Esophagus (tissue), 2 donors: ENCODE measurements around the gene HPCAL4. TPM values are rescaled to one million over a fixed set of nuclear protein-coding genes. Genes with fewer than 3 reads are reported as not detected.

ENCODE experiments used
- H3K27ac ChIP-seq, 2 donors: one replicate each; pipeline ENCODE4 v1.5.1; 2013; ENCODE audit warnings: low read depth in 2 of 2, mild to moderate bottlenecking in 2 of 2, inconsistent platforms in 1 of 2, low read length in 1 of 2, moderate library complexity in 1 of 2
- H3K27me3 ChIP-seq, 2 donors: one replicate each; pipeline ENCODE4 v1.6.1; 2013; ENCODE audit warnings: low read length in 2 of 2, control low read depth in 1 of 2, mild to moderate bottlenecking in 1 of 2; ENCODE audit not compliant: insufficient read depth in 2 of 2, control insufficient read depth in 1 of 2
- H3K36me3 ChIP-seq, 2 donors: one replicate each; pipeline ENCODE4 v1.6.1; 2013; ENCODE audit warnings: low read length in 1 of 2; ENCODE audit not compliant: control insufficient read depth in 2 of 2, insufficient read depth in 2 of 2
- H3K4me1 ChIP-seq, 2 donors: one replicate each; pipeline ENCODE4 v1.6.1; 2013; ENCODE audit warnings: low read length in 1 of 2; ENCODE audit not compliant: control insufficient read depth in 2 of 2, insufficient read depth in 2 of 2
- H3K4me3 ChIP-seq, 2 donors: one replicate each; pipeline ENCODE4 v1.5.1; 2013; ENCODE audit warnings: low read length in 2 of 2, mild to moderate bottlenecking in 2 of 2, low read depth in 1 of 2, moderate library complexity in 1 of 2
- H3K9me3 ChIP-seq, 2 donors: one replicate each; pipeline ENCODE4 v1.6.1; 2013; ENCODE audit warnings: mild to moderate bottlenecking in 2 of 2, low read depth in 1 of 2, low read length in 1 of 2, moderate library complexity in 1 of 2; ENCODE audit not compliant: control insufficient read depth in 2 of 2, insufficient read depth in 1 of 2
- WGBS, 2 donors: extraction: QIAGEN DNeasy Blood & Tissue Kit; methylation state at CpG; one replicate each; pipeline ENCODE4 v1.1.7; 2013; 5-methylcytosine and 5-hydroxymethylcytosine counted together
- polyA plus RNA-seq, 2 donors: library from polyadenylated mRNA; stranded (reverse); fragments of 200-250 nt; gene quantifications; one replicate each; pipeline ENCODE4 v1.2.3, GENCODE V29; 2013
- donor health status: healthy with polysubstance abuse.
- donor health status: Bipolar disorder and iron deficiency.

HPCAL4 gene
- polyA plus RNA-seq, 2 donors = 0.02 to 0.04 TPM

- H3K27me3 ChIP-seq = peaks cover 0 to 4% of the 10 kb centered on the region in 2 donors
- H3K4me3 ChIP-seq = peak within 1 kb of the TSS; percentile 10 to 42
- H3K36me3 ChIP-seq = no peaks in the 10 kb centered on the region
- WGBS, 2 donors = 3 to 4% methylated on average over 54 to 55 of the region's 55 CpGs
- peaks cover 3 to 5% of the 10 kb centered on the region in 2 donors for H3K4me1 ChIP-seq
- peaks cover 0 to 3% of the 10 kb centered on the region in 2 donors for H3K9me3 ChIP-seq
- H3K27ac ChIP-seq = no peak within 1 kb of the TSS
Measured at GRCh38 chr1:39671793-39672550, 19.3 kb downstream of the HPCAL4 start, which contains the start of gene NT5C1A. Gene NT5C1A, minus strand, starts transcription at chr1:39672107. Its CDS starts 69 bp downstream, at chr1:39672038.

- H3K27ac ChIP-seq = no peak overlapping the region
- H3K27me3 ChIP-seq = peaks cover 0 to 4% of the 10 kb centered on the region in 2 donors
- H3K9me3 ChIP-seq = peaks cover 0 to 3% of the 10 kb centered on the region in 2 donors
- no peaks in the 10 kb centered on the region for H3K36me3 ChIP-seq
- H3K4me3 ChIP-seq = peak overlapping the region; percentile 10 to 42
- WGBS, 2 donors = 3% methylated on average over 26 of the region's 26 CpGs
- H3K4me1 ChIP-seq = peaks cover 3 to 5% of the 10 kb centered on the region in 2 donors
Measured at GRCh38 chr1:39671433-39671792, 19.8 kb downstream of the HPCAL4 start.

- 44 to 60% methylated on average over 1 of the region's 1 CpG for WGBS, 2 donors
Measured at GRCh38 chr1:39670689-39671088, 20.5 kb downstream of the HPCAL4 start.

GRCh38 chr1:39668894-39669293 lies 22.3 kb downstream of the HPCAL4 start:
- H3K27me3 ChIP-seq = peaks cover 0 to 4% of the 10 kb centered on the region in 2 donors
- 92% methylated on average over 3 of the region's 3 CpGs for WGBS, 2 donors
- H3K4me3 ChIP-seq = no peak overlapping the region
- no peak overlapping the region for H3K27ac ChIP-seq
- no peaks in the 10 kb centered on the region for H3K36me3 ChIP-seq
- H3K4me1 ChIP-seq = peaks cover 3 to 5% of the 10 kb centered on the region in 2 donors
- H3K9me3 ChIP-seq = peaks cover 0 to 3% of the 10 kb centered on the region in 2 donors

More at GRCh38 chr1:39670689-39671088, 20.5 kb downstream of the HPCAL4 start:
- Histone ChIP-seq H3K27ac (no peak overlapping the region), H3K4me1 (peaks cover 3 to 5% of the 10 kb centered on the region in 2 donors), H3K27me3 (peaks cover 0 to 4% of the 10 kb centered on the region in 2 donors), H3K9me3 (peaks cover 0 to 3% of the 10 kb centered on the region in 2 donors), H3K36me3 (no peaks in the 10 kb centered on the region), H3K4me3 (no peak overlapping the region)

DNA sequence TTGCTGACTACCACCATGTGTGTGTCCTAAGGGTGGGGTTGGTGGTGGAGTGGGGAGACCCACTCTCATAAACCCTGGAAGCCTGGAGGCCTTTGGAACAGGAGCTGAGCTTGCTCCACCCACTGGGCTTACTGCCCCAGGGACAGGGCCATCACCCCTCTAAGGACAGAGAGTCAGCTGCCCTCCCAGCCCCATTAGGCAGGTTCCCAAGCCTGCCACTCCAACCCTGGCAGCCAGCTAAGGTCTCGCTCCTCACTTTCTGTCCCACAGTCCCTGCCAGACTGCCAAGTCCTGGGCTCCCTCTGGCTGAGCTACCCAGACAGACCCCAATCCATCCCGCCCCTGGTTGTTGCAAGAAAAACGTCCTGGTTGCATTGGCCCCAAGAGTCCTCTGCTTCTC lies 23.1 kb downstream of the HPCAL4 start:
- H3K4me1 ChIP-seq = peaks cover 3 to 5% of the 10 kb centered on the region in 2 donors
- peaks cover 0 to 4% of the 10 kb centered on the region in 2 donors for H3K27me3 ChIP-seq
- H3K4me3 ChIP-seq = no peak overlapping the region
- no peak overlapping the region for H3K27ac ChIP-seq
- H3K36me3 ChIP-seq = no peaks in the 10 kb centered on the region
- peaks cover 0 to 3% of the 10 kb centered on the region in 2 donors for H3K9me3 ChIP-seq
- WGBS, 2 donors = 80 to 82% methylated on average over 3 of the region's 3 CpGs

DNA sequence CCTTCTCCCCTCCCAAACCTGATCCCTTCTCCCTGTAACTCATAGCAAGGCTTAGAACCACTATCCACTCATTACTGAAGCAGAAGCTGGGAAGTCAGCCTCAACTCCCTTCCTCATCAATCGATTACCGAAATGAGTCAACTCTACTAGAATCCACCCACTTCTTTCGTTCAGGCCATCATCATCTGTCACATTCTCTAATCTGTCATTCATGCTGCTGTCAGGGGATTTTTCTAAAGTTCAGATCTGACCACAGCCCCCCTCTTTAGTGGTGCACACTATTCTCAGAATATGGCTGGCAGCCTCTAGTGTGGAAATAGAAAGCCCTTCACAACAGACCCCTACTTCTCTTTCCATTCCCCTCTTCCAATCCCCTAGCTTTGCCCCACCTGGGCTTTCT lies 24.5 kb downstream of the HPCAL4 start:
- H3K4me1 ChIP-seq = peaks cover 3 to 5% of the 10 kb centered on the region in 2 donors
- 79 to 87% methylated on average over 3 of the region's 3 CpGs for WGBS, 2 donors
- no peak overlapping the region for H3K27ac ChIP-seq
- no peak overlapping the region for H3K4me3 ChIP-seq
- H3K36me3 ChIP-seq = no peaks in the 10 kb centered on the region
- peaks cover 0 to 4% of the 10 kb centered on the region in 2 donors for H3K27me3 ChIP-seq
- H3K9me3 ChIP-seq = peaks cover 0 to under 1% of the 10 kb centered on the region in 2 donors

- Histone ChIP-seq H3K27ac (no peak overlapping the region), H3K9me3 (no peaks in the 10 kb centered on the region), H3K27me3 (peaks cover 0 to 4% of the 10 kb centered on the region in 2 donors), H3K36me3 (no peaks in the 10 kb centered on the region), H3K4me3 (no peak overlapping the region), H3K4me1 (no peaks in the 10 kb centered on the region)
- whole genome bisulfite sequencing, 2 donors = 86 to 89% methylated on average over 8 of the region's 8 CpGs
Measured at GRCh38 chr1:39663559-39663958, 27.7 kb downstream of the HPCAL4 start.

GRCh38 chr1:39662861-39663260 lies 28.4 kb downstream of the HPCAL4 start:
- no peaks in the 10 kb centered on the region for H3K9me3 ChIP-seq
- 86 to 92% methylated on average over 1 of the region's 1 CpG for WGBS, 2 donors

GRCh38 chr1:39659538-39659937 lies 31.7 kb downstream of the HPCAL4 start:
- H3K27me3 ChIP-seq = no peaks in the 10 kb centered on the region
- H3K27ac ChIP-seq = no peak overlapping the region
- no peaks in the 10 kb centered on the region for H3K36me3 ChIP-seq
- 89 to 91% methylated on average over 5 of the region's 5 CpGs for WGBS, 2 donors
- no peaks in the 10 kb centered on the region for H3K9me3 ChIP-seq
- no peak overlapping the region for H3K4me3 ChIP-seq
- H3K4me1 ChIP-seq = no peaks in the 10 kb centered on the region

More at GRCh38 chr1:39662861-39663260, 28.4 kb downstream of the HPCAL4 start:
- Histone ChIP-seq H3K4me3 (no peak overlapping the region), H3K27ac (no peak overlapping the region), H3K36me3 (no peaks in the 10 kb centered on the region), H3K27me3 (no peaks in the 10 kb centered on the region), H3K4me1 (no peaks in the 10 kb centered on the region)

- no peak overlapping the region for H3K27ac ChIP-seq
- H3K36me3 ChIP-seq = no peaks in the 10 kb centered on the region
Measured at GRCh38 chr1:39659110-39659509, 32.1 kb downstream of the HPCAL4 start.

More at GRCh38 chr1:39659110-39659509, 32.1 kb downstream of the HPCAL4 start:
- Histone ChIP-seq H3K4me3 (no peak overlapping the region), H3K27me3 (no peaks in the 10 kb centered on the region), H3K9me3 (no peaks in the 10 kb centered on the region), H3K4me1 (no peaks in the 10 kb centered on the region)
- WGBS, 2 donors = 93 to 94% methylated on average over 12 of the region's 12 CpGs
